A673 (cell line): Measurements from ENCODE around the gene LSM4.

Experiments used
- CTCF ChIP-seq: fragments of 300-800, 200-600 bp; sonication (generic); conservative IDR thresholded peaks from 2 replicates; pipeline ENCODE4 v1.5.1; 2017; ENCODE audit warnings: low read depth, mild to moderate bottlenecking, antibody characterized with exemption, low read length, moderate library complexity, mixed read lengths
- EZH2 ChIP-seq: fragments of 200-600 bp; sonication (generic); IDR thresholded peaks from 2 replicates; pipeline ENCODE4 v1.6.1; 2017; ENCODE audit warnings: borderline replicate concordance, low read depth, mild to moderate bottlenecking, mixed read lengths, antibody characterized with exemption, low read length; ENCODE audit not compliant: poor library complexity, severe bottlenecking

- TF ChIP-seq CTCF, result no peak
- TF ChIP-seq EZH2, result no peak
These were observed 9.5 kb downstream of the LSM4 start for GRCh38 chr19:18313398-18313797.
